ENCODE measurements around the gene HOPX. TPM values are rescaled to one million over a fixed set of nuclear protein-coding genes. Genes with fewer than 3 reads are reported as not detected.

The HOPX gene
- total RNA-seq, 1 experiment from 2014 or later, result not detected

- no peak for TF ChIP-seq CTCF (conservative IDR thresholded peaks at IDR 0.05; ENCODE audit: low read depth, low read length)
- CTCF ChIA-PET, result no interaction called here
- intact Hi-C loops (cut with micrococcal nuclease; ENCODE audit: unreplicated experiment), result no loop called here
These were observed 54.7 kb downstream of the HOPX start for GRCh38 chr4:56626420-56626819.

GRCh38 chr4:56622176-56622575, 58.9 kb downstream of the HOPX start:
- Histone ChIP-seq H3K4me1 (ENCODE audit: insufficient read depth, low read length, poor library complexity, severe bottlenecking) (no peaks in the 10 kb centered on the region), H3K9me3 (ENCODE audit: low read depth, low read length, poor library complexity, severe bottlenecking) (no peaks in the 10 kb centered on the region), H3K27me3 (replicated peaks; ENCODE audit: insufficient read depth, low read depth, low read length, poor library complexity) (no peaks in the 10 kb centered on the region), H3K36me3 (ENCODE audit: insufficient read depth, low read length, poor library complexity, severe bottlenecking) (no peaks in the 10 kb centered on the region), H3K4me3 (ENCODE audit: low read depth, low read length, poor library complexity, severe bottlenecking) (no peak overlapping the region), H3K27ac (ENCODE audit: low read depth, low read length, poor library complexity, severe bottlenecking) (no peak overlapping the region)
- POLR2A ChIA-PET (ENCODE audit: low non-redundant PET), result no interaction called here
- TF ChIP-seq CTCF (conservative IDR thresholded peaks at IDR 0.05; ENCODE audit: low read depth, low read length) (no peak), EZH2 (IDR thresholded peaks at IDR 0.05; ENCODE audit: borderline replicate concordance, low read depth, low read length, poor library complexity, severe bottlenecking) (no peak)
- BruUV-seq (replicated peaks), result no TSS peak
- no peak for DNase-seq (ENCODE audit: low spot score)
- intact Hi-C loops (cut with micrococcal nuclease; ENCODE audit: unreplicated experiment), result no loop called here
- CTCF ChIA-PET, result no interaction called here

More at GRCh38 chr4:56626420-56626819, 54.7 kb downstream of the HOPX start:
- no peak overlapping the region for H3K27ac ChIP-seq (ENCODE audit: low read depth, low read length, poor library complexity, severe bottlenecking)
- H3K36me3 ChIP-seq (ENCODE audit: insufficient read depth, low read length, poor library complexity, severe bottlenecking), result no peaks in the 10 kb centered on the region
- no peak for DNase-seq (ENCODE audit: low spot score)
- no peaks in the 10 kb centered on the region for H3K9me3 ChIP-seq (ENCODE audit: low read depth, low read length, poor library complexity, severe bottlenecking)
- BruUV-seq (replicated peaks), result no TSS peak
- H3K4me1 ChIP-seq (ENCODE audit: insufficient read depth, low read length, poor library complexity, severe bottlenecking), result no peaks in the 10 kb centered on the region
- H3K4me3 ChIP-seq (ENCODE audit: low read depth, low read length, poor library complexity, severe bottlenecking), result no peak overlapping the region
- POLR2A ChIA-PET (ENCODE audit: low non-redundant PET), result no interaction called here
- no peaks in the 10 kb centered on the region for H3K27me3 ChIP-seq (replicated peaks; ENCODE audit: insufficient read depth, low read depth, low read length, poor library complexity)

DNA sequence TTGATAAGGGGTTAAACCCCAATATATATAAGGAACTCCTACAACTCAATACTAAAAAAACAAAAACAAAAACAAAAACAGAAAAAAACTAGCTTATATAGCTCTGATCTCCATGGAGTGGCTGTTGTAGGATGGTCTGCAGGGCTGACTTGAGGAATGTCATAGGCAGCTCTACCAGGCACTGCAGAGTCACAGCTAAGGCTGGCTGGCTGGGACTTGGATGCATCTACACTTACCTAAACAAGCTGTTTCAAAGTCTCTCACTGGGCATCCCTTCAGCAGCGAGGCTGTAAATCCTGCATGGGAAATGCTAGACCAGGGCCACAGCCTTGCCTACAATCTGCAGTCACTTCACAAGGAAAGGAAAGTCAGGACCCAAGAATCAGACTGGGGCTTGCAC, 61.3 kb downstream of the HOPX start:
- BruUV-seq (replicated peaks), result no TSS peak
- Histone ChIP-seq H3K4me1 (ENCODE audit: insufficient read depth, low read length, poor library complexity, severe bottlenecking) (no peaks in the 10 kb centered on the region), H3K4me3 (ENCODE audit: low read depth, low read length, poor library complexity, severe bottlenecking) (no peak overlapping the region), H3K36me3 (ENCODE audit: insufficient read depth, low read length, poor library complexity, severe bottlenecking) (no peaks in the 10 kb centered on the region), H3K27me3 (replicated peaks; ENCODE audit: insufficient read depth, low read depth, low read length, poor library complexity) (no peaks in the 10 kb centered on the region), H3K9me3 (ENCODE audit: low read depth, low read length, poor library complexity, severe bottlenecking) (no peaks in the 10 kb centered on the region), H3K27ac (ENCODE audit: low read depth, low read length, poor library complexity, severe bottlenecking) (no peak overlapping the region)
- no peak for DNase-seq (ENCODE audit: low spot score)
- POLR2A ChIA-PET (ENCODE audit: low non-redundant PET), result no interaction called here
- CTCF ChIA-PET, result no interaction called here
- intact Hi-C loops (cut with micrococcal nuclease; ENCODE audit: unreplicated experiment), result no loop called here
- TF ChIP-seq CTCF (conservative IDR thresholded peaks at IDR 0.05; ENCODE audit: low read depth, low read length) (no peak), EZH2 (IDR thresholded peaks at IDR 0.05; ENCODE audit: borderline replicate concordance, low read depth, low read length, poor library complexity, severe bottlenecking) (no peak)
